IPS-18a (cell line): ENCODE measurements around the gene RSPH10B2.
"Not testable (repeated sequence)": the region's sequence is repeated elsewhere in the genome, so short reads cannot be mapped to it uniquely, and the experiment has no call there.

ENCODE experiments used
- H3K27ac ChIP-seq: one replicate; pipeline ENCODE4 v1.5.1; 2013; ENCODE audit warnings: low read length
- H3K27me3 ChIP-seq: one replicate; pipeline ENCODE4 v1.6.1; 2013; ENCODE audit warnings: mild to moderate bottlenecking, low read length; ENCODE audit not compliant: control insufficient read depth, insufficient read depth
- H3K36me3 ChIP-seq: one replicate; pipeline ENCODE4 v1.6.1; 2013; ENCODE audit warnings: low read depth, low read length; ENCODE audit not compliant: control insufficient read depth
- H3K4me1 ChIP-seq: one replicate; pipeline ENCODE4 v1.6.1; 2013; ENCODE audit warnings: low read depth, low read length; ENCODE audit not compliant: control insufficient read depth
- H3K4me3 ChIP-seq: one replicate; pipeline ENCODE4 v1.5.1; 2013; ENCODE audit warnings: low read length
- H3K9ac ChIP-seq: one replicate; pipeline ENCODE4 v1.6.1; 2013; ENCODE audit warnings: mild to moderate bottlenecking, low read length, moderate library complexity
- H3K9me3 ChIP-seq: one replicate; pipeline ENCODE4 v1.6.1; 2013; ENCODE audit warnings: low read depth, low read length; ENCODE audit not compliant: control insufficient read depth

The RSPH10B2 gene

DNA sequence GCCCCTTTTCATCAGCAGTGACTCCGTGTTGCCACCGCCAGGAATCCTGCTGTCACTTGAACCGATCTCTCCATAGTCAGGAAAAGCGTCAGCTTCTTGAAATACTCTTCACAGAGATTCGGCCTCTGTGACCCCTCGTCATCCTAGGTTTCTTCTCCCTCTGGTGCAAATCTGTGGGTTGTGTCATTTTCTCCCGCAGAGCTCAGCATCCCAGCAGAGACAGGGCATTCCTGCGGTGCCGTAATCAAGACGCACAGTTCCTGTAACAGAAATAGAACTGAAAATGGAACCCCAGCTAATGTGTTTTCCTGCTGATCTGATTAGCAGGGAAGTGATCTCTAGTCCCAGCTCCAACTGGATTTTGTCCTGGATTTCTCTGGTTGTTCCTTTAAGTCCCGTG is 40.4 kb downstream of the RSPH10B2 start:
- not testable (repeated sequence) for H3K27ac ChIP-seq, H3K27me3 ChIP-seq, H3K4me3 ChIP-seq, H3K36me3 ChIP-seq, H3K9ac ChIP-seq, H3K9me3 ChIP-seq, H3K4me1 ChIP-seq

DNA sequence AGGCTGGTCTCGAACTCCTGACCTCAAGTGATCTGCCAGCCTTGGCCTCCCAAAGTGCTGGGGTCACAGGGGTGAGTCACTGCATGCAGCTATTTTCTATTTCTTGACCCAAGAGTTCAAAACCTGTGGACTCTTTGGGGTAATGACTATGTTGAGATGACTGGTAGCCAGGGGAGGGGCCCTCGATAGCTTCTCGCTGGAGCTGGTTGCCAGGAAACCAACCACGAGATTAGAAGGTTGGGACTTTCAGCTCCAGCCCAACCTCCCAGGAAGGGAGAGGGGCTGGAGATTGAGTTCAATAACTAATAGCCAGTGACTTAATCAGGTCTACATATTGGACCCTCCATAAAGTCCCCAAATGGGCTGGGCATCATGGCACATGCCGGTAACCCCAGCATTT is 43.3 kb downstream of the RSPH10B2 start:
- H3K36me3 ChIP-seq, H3K4me3 ChIP-seq, H3K9me3 ChIP-seq, H3K4me1 ChIP-seq, H3K9ac ChIP-seq, H3K27ac ChIP-seq, H3K27me3 ChIP-seq: not testable (repeated sequence)

DNA sequence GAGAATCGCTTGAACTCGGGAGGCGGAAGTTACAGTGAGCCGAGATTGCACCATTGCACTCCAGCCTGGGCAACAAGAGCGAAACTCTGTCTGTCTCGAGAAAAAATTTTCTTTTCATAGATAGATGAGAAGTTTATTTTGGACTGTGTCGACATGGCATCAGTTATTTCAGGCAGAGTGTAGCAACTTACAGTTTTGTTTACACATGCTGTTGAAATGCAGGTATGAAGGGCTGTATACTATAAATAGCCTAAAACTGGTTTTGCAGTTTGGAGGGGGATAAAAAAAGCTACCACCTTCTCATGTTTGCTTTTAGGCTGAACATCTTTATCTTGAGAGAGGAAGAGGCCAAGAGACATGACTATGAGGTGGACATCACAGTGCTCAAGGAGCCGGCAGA is 44.1 kb downstream of the RSPH10B2 start:
- not testable (repeated sequence) for H3K4me3 ChIP-seq, H3K27ac ChIP-seq, H3K36me3 ChIP-seq, H3K27me3 ChIP-seq, H3K9ac ChIP-seq, H3K4me1 ChIP-seq, H3K9me3 ChIP-seq

DNA sequence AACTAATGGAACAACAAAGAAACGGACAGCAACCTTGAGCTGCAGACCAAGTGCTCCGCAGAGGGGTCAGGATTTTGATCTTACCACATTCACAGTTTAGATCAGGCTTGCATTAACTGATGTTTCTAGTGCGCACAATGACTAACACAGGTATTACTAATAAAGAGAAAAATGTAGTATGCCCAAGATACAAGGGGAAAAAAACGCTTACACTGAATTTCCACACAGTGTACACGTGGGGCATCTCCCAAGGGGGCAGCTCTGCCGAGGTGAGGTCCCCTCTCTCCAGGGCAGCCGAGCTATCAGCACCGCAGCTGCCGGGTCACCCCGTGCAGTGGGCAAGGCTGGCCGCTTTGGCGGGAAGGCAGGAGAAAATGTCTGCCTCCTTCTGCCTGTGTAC is 46.0 kb downstream of the RSPH10B2 start:
- not testable (repeated sequence) for H3K36me3 ChIP-seq, H3K4me1 ChIP-seq, H3K4me3 ChIP-seq, H3K27ac ChIP-seq, H3K9me3 ChIP-seq, H3K9ac ChIP-seq, H3K27me3 ChIP-seq

DNA sequence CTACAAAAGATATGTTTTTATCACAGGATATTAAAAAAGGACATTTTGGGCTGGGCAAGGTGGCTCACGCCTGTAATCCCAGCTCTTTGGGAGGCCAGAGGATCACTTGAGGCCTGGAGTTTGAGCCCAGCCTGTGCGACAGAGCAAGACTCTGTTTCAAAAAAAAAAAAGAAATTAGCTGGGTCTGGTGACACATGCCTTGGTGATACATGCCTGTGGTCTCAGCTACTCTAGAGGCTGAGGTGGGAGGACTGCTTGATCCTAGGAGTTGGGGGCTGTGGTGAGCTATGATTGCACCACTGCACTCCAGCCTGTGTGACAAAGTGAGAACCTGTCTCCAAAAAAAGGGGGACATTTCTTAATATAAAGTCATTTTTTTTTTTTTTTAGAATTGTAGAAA is 46.4 kb downstream of the RSPH10B2 start:
- H3K36me3 ChIP-seq, H3K4me3 ChIP-seq: not testable (repeated sequence)

DNA sequence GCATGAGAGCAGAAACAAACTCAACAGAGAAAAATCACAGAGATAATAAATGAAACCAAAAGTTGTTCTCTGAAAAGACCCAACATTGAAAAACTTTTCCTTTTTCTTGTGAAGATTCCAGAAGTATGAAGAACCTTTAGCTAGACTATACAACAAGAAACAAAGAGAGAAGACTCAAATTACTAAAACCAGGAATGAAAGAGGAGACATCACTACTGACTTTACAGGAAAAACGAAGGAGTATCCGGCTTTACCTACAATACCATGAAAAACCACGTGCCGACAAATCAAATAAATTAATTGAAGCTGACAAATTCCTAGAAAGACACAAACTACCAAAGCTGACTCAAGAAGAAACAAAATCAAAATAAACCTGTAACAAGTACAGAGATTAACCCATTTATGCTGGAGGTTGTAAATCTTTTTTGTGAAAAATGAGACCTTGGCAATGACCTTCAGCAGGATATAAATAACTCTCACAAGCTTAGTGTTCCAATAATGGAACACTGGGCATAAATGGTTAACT is 53.6 kb downstream of the RSPH10B2 start:
- not testable (repeated sequence) for H3K9me3 ChIP-seq, H3K27me3 ChIP-seq

More for the DNA sequence above, 46.4 kb downstream of the RSPH10B2 start:
- H3K27ac ChIP-seq, H3K9me3 ChIP-seq, H3K9ac ChIP-seq, H3K27me3 ChIP-seq, H3K4me1 ChIP-seq: not testable (repeated sequence)

DNA sequence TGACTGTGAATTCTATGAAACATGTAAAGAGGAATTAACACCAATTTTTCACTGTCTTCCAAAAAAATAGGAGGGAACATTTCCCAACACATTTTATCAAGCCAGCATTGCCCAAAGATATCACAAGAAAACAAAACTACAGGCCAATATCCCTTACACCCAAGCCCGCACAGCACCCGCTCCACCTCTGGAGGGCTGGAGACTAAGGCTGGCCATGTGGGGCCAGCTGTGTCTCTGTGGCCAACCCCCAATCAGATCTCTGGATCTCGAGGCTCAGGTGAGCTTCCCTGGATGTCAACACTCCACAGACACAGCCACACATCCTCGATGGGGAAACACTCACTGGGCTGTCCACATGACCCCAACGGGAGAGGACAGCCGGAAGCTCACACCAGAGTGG is 54.1 kb downstream of the RSPH10B2 start:
- not testable (repeated sequence) for H3K4me3 ChIP-seq, H3K4me1 ChIP-seq, H3K27ac ChIP-seq, H3K9ac ChIP-seq, H3K36me3 ChIP-seq, H3K9me3 ChIP-seq, H3K27me3 ChIP-seq

More for the DNA sequence above, 53.6 kb downstream of the RSPH10B2 start:
- H3K4me3 ChIP-seq, H3K36me3 ChIP-seq, H3K4me1 ChIP-seq, H3K27ac ChIP-seq, H3K9ac ChIP-seq: not testable (repeated sequence)

DNA sequence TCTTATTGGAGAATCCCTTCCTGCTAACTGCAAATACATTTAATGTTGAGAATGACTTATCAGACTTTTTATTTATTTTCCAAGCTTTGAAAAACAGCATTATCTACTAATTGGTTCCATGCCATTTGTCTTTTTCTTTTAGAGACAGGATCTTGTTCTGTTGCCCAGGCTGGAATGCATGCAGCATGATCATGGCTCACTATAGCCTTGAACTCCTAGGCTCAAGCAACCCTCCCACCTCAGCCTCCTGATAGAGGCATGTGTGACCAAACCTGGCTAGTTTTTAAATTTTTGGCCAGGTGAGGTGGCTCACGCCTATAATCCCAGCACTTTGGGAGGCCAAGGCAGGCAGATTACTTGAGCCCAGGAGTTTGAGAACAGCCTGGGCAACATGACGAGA is 59.1 kb downstream of the RSPH10B2 start:
- not testable (repeated sequence) for H3K4me1 ChIP-seq

DNA sequence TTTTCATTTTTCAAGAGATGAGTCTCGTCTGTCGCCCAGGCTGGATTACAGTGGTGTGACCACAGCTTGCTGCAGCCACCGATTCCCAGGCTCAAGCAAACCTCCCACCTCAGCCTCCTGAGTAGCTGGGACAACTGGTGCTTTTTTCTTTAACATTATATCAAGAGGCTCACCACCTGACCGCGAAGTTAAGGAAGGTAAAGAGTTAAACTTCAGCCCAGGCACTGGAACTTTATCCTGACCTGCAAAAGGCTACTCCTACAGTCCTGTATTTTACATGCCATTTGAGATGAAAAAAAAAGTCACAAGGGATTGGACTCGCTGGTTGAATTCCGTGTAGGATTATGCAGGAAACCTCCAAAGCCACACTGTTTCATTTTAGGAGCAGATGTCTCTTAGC is 61.6 kb downstream of the RSPH10B2 start:
- not testable (repeated sequence) for H3K36me3 ChIP-seq, H3K4me1 ChIP-seq, H3K9ac ChIP-seq, H3K27ac ChIP-seq, H3K4me3 ChIP-seq, H3K9me3 ChIP-seq, H3K27me3 ChIP-seq

More for the DNA sequence above, 59.1 kb downstream of the RSPH10B2 start:
- not testable (repeated sequence) for H3K36me3 ChIP-seq, H3K9me3 ChIP-seq, H3K27me3 ChIP-seq, H3K9ac ChIP-seq, H3K27ac ChIP-seq, H3K4me3 ChIP-seq

DNA sequence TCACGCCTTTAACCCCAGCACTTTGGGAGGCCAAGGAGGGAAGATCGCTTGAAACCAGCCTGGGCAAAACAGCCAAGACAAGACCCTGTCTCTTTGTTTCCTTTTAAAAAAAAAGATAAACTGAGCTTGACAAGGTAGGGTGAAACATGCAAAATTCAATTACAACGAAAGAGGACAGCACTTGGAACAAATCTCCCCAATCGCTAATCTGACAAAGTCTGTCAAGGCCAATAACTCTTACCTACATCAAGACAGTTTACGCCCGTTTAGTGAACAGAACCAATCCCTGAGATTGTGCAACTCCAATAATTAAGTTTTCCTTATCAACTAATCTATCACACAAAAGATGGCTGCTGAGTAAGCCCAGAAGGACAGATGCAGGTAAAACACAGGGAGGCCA is 67.7 kb downstream of the RSPH10B2 start:
- H3K36me3 ChIP-seq, result peaks cover 18% of the 10 kb centered on the region
- not testable (repeated sequence) for H3K4me3 ChIP-seq, H3K27ac ChIP-seq, H3K9ac ChIP-seq, H3K27me3 ChIP-seq, H3K9me3 ChIP-seq, H3K4me1 ChIP-seq

DNA sequence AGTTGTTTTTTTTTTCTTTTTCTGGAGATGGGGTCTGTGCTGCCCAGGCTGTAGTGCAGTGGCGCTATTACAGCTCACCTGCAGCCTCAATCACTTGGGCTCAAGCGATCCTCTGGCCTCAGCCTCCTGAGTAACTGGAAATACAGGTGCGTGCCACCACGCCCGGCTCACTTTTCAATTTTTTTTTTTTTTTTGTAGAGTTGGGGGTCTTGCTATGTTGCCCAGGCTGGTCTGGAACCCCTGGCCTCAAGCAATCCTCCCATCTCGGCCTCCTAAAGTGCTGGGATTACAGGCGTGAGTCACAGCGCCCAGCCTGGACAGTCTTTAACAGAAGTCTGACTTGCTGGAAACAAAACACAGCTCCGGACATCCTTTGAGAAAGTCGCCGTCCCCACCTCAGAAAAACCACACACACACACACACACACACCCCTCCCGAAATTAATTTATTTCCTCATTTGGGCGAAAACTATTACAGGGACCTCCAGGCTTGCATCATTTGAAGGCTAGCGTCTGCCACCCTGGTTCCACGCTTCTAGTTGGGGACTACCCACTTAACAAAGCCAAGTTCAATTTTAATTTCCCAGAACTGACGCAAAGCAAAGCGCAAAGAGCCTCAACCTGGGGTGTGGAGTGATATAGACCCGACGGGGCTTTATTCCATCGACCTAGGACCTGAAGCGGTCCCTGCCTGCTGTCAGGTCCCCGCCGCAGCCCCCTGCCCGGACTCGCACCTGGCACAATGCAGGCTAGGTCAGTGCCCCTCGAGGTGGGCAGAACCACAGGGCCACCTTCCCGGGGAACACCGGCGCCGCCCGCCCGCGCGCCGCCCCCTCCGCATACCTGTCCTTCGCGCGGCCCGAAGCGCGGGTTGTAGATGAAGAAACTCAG is 71.6 kb downstream of the RSPH10B2 start:
- H3K36me3 ChIP-seq, result peaks cover 15% of the 10 kb centered on the region
- not testable (repeated sequence) for H3K9ac ChIP-seq, H3K27me3 ChIP-seq, H3K9me3 ChIP-seq, H3K27ac ChIP-seq, H3K4me1 ChIP-seq
- peak overlapping the region; percentile 44 for H3K4me3 ChIP-seq

DNA sequence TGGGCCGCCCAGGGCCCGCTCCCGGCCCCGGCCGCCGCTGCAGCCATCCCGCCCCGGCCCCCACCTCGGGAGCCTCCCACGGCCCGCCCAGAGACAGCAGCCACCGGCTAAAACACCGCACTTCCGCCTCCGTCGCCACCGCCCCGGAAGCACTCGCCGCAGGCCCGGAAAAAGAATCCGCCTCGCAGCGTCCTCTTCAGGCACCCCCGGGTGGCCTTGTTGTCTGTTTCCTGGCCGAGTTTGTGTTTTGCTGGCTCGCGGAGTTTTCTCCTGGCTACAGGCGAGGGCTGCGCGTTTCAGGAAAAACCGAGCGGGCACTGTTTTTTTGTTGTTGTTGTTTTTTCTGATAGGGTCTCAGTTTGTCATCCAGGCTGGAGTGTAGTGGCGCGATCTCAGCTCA is 72.2 kb downstream of the RSPH10B2 start, which contains the start of gene CCZ1B:
TSS of gene CCZ1B (minus strand) at position 125 of the 400 bp plus-strand sequence. CDS start at position 47, 78 bp downstream.
- H3K27me3 ChIP-seq, H3K9me3 ChIP-seq, H3K27ac ChIP-seq, H3K4me1 ChIP-seq, H3K9ac ChIP-seq: not testable (repeated sequence)
- Histone ChIP-seq H3K4me3 (peak within 1 kb of the TSS; percentile 44), H3K36me3 (peaks cover 14% of the 10 kb centered on the region)
